HL-60/S4 treated with retinoic acid at 250 ng/mL for 4 days and 3 days (cell line): ENCODE measurements around the gene CFAP73.

Experiments
- in situ Hi-C: fragments of 300-500 bp; cut with MboI; formaldehyde crosslinking; loops from 2 replicates; pipeline ENCODE4 v1.7.0; 2022; ENCODE audit warnings: low sequenced_read_pairs

CFAP73 gene

DNA sequence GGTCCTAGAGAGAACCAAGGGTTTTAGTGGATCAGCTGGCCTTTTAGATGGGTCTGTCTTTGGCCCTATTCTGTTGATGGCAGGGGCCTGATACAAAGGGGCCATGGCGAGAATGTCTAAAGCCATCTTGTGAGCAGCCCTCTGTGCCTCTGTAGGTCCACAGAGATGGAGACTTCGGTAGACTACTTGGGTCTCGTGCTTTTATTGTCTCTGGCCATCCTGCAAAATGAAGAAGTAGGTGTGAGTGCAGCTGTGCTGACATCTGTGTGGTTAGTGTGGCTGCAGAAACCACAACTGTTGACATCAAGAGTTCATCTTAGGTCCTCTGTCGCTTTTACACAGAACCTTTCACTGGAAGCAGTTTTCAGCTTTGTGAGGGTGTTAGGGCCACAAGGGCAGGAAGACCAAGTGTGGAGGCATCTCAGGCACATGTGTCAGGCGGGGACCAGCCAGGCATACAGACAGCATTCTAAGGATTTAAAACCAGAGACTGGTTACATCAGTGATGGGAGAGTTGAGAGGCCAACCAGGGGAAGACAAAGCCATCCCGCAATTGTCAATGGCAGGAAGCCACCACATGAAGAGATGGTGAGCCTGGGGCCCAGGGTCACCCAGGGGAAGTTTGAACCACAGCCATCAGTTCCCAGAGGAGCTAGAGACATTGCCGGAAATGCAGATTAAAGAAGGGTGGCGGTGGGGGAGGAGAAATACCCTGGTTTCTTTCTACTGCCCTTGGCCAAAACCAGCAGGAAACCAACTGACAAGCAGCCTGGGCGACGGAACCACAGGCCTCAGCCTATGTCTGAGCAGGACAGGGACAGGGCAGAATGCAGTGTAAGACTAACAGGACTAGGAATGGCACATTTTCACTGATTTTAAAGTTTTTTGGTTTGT lies 58.8 kb downstream of the CFAP73 start:
- in situ Hi-C loops: no loop called here
